GM19035 (cell line): ENCODE results near the gene KCNQ4.
A peak's percentile ranks its signal among the peaks of the same experiment; 100 is the strongest.

Source experiments
- ATAC-seq: cut with Tn5 transposase; IDR thresholded peaks from one replicate; pipeline ENCODE4 v1.9.1; 2021; ENCODE audit not compliant: unreplicated experiment

The KCNQ4 gene

DNA sequence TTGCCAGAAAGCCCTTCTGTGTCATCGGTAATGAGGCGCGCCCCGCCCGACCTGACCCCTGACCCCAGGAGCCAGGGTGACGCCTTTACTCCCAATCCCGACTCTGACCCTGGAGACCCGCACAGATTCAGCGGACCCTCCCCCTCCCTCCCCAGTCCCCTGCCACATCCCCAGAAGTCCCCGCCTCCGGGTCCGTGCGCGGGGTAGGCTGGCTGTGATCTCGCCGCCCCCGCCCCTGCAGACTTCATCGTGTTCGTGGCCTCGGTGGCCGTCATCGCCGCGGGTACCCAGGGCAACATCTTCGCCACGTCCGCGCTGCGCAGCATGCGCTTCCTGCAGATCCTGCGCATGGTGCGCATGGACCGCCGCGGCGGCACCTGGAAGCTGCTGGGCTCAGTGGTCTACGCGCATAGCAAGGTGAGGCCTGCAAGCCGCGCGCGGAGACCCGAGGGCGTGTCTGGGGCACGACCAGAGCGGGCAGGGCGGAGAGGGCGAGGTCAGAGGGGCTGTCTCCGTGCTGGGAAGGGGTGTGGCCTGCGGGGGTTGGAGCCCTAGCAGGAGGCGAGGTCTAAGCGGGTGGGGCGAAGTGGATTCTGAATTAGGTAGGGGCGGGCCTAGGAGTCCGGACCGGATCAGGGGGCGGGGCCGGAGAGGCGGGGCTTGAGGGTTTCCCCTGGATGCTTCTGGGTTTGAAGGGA is 34.8 kb downstream of the KCNQ4 start:
- peak; percentile 75 for ATAC-seq

DNA sequence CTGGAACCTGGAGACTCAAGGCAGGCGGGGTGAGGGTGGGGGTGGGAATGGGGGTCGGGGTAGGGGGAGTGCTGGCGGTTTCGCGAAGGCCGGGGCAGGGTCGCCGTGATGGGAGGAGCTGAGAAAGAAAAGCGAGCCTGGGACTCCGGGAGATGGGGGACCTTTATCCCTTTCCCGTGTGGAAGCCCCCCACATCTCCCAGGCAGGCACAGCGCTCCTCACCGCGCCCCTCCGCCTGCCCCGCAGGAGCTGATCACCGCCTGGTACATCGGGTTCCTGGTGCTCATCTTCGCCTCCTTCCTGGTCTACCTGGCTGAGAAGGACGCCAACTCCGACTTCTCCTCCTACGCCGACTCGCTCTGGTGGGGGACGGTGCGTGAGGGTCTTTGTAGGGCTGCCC is 35.5 kb downstream of the KCNQ4 start:
- no peak for ATAC-seq

DNA sequence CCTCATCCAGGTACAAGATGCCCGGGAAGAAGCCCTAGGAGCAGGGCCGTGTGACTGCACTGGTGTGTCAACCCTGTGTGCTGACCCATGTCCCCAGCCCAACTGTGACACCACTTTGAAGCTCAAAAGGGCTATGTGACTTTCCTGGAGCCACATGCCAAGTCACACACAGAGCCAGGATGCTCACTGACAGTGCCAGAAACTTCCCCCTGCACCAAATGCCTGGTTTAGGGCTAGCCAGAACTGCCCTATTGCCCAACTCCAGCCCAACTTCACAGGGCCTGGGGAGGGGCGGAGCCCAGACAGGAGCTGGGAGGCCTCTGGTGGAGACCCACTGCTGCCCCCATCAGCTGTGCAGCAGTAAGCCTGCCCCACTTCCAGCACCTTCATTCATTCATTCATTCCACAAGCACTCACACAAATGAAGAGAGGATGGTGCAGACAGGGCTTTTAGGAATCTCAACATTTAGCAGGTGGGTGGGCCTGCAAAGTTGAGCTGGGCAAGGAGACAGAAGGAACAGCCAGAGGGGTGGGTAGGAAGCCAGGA is 36.7 kb downstream of the KCNQ4 start:
- no peak for ATAC-seq

- no peak for ATAC-seq
Measured at GRCh38 chr1:40820911-40821693, 37.5 kb downstream of the KCNQ4 start.

- no peak for ATAC-seq
Measured at GRCh38 chr1:40822890-40823289, 39.3 kb downstream of the KCNQ4 start.

- no peak for ATAC-seq
Measured at GRCh38 chr1:40823345-40823744, 39.8 kb downstream of the KCNQ4 start.

DNA sequence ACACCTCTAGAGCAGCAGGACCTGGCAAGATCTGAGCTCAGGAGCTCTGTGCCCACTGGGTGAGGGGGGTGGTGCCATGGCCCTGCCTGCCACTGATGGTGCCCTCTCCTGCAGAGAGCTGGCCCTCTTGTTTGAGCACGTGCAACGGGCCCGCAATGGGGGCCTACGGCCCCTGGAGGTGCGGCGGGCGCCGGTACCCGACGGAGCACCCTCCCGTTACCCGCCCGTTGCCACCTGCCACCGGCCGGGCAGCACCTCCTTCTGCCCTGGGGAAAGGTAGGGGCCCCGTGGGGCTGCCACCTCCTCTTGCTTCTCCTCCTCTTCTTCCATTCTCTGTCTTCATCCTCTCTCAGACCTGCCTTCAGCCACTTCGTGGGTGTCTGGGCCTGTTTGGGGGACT is 40.4 kb downstream of the KCNQ4 start:
- no peak for ATAC-seq

DNA sequence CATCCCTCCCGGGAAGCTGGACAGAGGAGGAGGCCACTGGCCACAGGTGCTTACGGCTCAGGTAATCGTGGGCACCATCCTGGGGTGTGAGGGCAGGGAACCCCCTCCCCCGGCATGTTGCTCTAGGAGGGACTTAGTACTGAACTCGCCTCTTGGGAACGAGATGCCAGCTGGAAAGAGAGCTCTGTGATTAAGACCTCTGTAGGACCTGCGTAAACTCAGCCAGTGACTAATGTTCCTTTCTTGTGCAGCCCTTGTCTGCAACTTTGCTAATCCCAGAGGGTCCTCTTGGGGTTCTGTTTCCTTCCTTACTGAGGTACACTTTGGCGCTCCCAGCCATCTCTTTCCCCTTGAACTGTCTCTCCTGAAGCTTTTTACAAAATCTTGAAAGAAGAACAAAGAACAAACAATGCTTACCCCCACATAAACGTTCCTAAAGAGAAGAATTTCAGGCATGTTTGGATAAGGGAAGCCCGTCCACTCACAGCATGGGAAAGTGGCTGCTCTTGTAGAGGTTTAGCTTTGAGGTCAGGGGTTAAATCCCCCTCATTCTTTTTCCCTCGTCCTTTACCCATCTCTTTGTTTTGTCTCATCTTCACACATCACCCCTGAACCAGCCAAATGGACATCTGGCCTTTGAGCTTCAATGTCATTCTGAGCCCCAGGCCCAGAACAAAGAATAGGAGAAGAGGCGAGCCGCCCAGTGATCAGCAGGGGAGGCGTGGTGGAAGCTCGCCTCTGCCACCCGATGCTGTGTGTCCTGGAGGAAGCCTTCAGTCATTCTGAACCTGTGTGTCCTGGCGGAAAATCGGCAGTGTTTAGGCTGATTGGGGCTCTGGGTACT is 41.2 kb downstream of the KCNQ4 start:
- no peak for ATAC-seq

DNA sequence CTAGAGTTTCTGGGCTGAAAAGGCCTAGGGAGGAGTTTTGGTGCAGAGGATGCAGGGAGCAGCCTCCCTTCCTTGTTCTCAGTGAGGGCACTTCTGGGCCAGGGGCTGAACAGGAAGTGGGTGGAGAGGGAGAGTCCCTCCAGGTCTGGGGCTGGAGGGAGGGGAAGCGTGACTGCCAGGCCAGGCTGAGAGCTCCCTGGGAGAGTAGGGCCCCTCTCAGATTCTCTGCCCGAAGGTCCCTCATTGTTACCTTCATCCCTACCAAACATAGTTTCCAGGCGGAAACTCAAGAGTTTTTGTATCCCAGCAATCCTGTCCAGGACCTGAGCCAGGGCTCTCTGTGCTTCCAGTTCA is 41.8 kb downstream of the KCNQ4 start:
- ATAC-seq, result no peak

DNA sequence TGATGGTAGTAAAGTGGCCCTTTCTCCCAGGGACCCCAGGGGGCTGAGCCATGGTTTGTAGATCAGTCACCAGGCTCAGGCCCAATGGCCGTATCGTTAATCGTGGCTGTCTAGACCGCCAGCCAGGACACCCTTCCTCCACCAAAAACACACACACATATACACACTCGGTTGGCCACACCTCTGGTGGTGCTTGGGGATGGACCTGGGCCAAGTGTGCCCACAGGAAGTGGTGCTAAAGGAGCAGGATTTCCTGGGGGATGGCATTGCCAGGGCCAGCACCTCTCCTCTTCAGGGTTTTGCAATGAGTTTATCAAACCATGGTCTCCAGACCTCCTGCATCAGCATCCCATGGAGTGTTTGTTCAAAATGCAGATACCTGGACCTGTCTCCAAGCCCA is 42.4 kb downstream of the KCNQ4 start:
- no peak for ATAC-seq

DNA sequence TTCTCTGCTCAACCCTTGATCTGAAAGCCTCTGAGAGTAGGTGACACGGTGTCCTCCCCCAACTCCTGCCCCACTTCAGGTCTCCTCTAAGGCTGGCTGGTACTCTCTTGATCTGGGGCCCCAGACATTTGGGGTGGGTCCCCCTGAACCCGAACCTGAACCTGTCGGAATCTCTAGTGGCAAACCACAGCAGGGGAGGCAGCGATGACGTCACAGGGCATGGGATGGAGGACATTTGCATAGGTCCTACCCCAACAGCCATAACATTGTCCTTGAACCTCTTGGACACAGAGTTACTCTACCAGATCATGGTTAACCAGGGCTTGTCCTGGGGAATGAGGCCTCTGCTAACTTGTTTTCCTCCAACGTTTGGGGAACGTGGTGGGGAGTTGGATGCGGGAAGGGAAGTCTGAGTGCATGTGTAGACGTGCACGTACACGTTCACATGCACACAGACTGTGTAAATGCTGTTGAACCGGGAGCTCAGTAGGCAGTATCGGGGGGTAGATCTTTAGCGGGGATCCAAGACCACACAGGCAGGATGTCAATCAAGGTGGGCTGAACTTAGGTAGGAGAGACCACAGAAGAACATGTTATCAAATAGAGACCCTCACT is 46.2 kb downstream of the KCNQ4 start:
- ATAC-seq, result no peak

GRCh38 chr1:40830419-40830943 is 46.9 kb downstream of the KCNQ4 start:
- ATAC-seq, result no peak

GRCh38 chr1:40831001-40831732 is 47.6 kb downstream of the KCNQ4 start:
- no peak for ATAC-seq

GRCh38 chr1:40833979-40834378 is 50.4 kb downstream of the KCNQ4 start:
- ATAC-seq, result no peak

DNA sequence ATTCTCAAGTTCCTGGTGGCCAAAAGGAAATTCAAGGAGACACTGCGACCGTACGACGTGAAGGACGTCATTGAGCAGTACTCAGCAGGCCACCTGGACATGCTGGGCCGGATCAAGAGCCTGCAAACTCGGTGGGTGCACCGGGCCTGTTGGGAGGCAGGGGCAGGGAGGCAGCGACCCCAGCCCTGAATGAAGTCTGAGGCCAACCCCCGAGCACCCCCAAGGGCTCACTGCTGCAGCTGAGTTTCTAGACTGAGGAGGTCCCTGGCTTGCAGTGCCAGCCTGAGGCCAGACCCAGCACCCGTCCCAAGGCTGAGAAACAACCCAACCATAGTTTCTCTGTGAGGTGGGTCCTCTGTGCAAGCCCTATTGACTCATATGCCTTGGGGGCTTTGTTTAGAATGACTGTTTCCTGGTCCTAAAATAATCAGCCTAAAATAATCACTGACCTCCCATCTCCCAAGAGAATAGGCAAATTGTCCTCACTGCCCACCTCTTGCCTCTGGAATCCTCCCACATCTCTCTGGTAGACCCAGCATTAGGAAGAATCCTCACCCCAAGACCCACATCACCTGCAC is 51.5 kb downstream of the KCNQ4 start:
- no peak for ATAC-seq

- ATAC-seq, result no peak
Measured at GRCh38 chr1:40836283-40836682, 52.7 kb downstream of the KCNQ4 start.

GRCh38 chr1:40837601-40838000 is 54.0 kb downstream of the KCNQ4 start:
- no peak for ATAC-seq

- no peak for ATAC-seq
Measured at GRCh38 chr1:40838045-40838979, 54.7 kb downstream of the KCNQ4 start.
